Measurements from ENCODE around the gene MYL6B. TPM values are rescaled to one million over a fixed set of nuclear protein-coding genes. Genes with fewer than 3 reads are reported as not detected.

MYL6B gene
- total RNA-seq, 1 donor from 2014 or later, result 131 TPM

DNA sequence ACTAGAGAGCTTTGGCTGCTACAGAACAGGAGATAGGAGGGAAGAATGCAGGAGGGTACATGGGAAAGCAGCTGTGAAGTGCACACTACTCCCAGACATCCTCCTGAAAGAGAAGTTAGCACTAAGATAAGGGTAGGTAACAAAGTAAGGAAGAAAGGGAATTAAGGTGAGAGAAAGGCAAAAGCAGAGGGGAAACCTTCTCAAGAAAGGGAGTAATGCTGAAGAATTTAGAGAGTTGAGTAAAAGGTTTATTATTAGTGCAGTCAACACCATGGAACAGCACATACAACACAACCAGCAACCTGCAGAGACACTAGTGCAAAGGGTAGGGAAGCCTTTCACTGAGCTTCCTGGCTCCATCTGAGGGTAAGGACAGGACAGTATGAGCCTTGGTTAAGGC is 51.9 kb downstream of the MYL6B start:
- H2AFZ ChIP-seq (replicated peaks), result no peak overlapping the region
- no peaks in the 10 kb centered on the region for H3K79me2 ChIP-seq (ENCODE audit: low read depth)
- H3K9me3 ChIP-seq (ENCODE audit: low read depth), result no peaks in the 10 kb centered on the region
- Mint-ChIP-seq H3K27ac (no peak overlapping the region), H3K9me3 (no peaks in the 10 kb centered on the region), H3K36me3 (peaks cover 16% of the 10 kb centered on the region), H3K4me1 (no peaks in the 10 kb centered on the region), H3K27me3 (ENCODE audit: insufficient read depth, low read depth) (no peaks in the 10 kb centered on the region), H3K4me3 (no peak overlapping the region)
- H4K20me1 ChIP-seq (ENCODE audit: low read depth), result no peaks in the 10 kb centered on the region
- TF ChIP-seq EZH2 (IDR thresholded peaks at IDR 0.05) (no peak), EZH2phosphoT487 (IDR thresholded peaks at IDR 0.05) (no peak)
- TF ChIP-seq, protein P1, sequence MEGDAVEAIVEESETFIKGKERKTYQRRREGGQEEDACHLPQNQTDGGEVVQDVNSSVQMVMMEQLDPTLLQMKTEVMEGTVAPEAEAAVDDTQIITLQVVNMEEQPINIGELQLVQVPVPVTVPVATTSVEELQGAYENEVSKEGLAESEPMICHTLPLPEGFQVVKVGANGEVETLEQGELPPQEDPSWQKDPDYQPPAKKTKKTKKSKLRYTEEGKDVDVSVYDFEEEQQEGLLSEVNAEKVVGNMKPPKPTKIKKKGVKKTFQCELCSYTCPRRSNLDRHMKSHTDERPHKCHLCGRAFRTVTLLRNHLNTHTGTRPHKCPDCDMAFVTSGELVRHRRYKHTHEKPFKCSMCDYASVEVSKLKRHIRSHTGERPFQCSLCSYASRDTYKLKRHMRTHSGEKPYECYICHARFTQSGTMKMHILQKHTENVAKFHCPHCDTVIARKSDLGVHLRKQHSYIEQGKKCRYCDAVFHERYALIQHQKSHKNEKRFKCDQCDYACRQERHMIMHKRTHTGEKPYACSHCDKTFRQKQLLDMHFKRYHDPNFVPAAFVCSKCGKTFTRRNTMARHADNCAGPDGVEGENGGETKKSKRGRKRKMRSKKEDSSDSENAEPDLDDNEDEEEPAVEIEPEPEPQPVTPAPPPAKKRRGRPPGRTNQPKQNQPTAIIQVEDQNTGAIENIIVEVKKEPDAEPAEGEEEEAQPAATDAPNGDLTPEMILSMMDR (IDR thresholded peaks at IDR 0.05), result no peak
- no peak for DNase-seq (ENCODE audit: low spot score)
- H3K4me3 ChIP-seq, result no peak overlapping the region
- H3F3A ChIP-seq (ENCODE audit: low read depth), result peaks cover 34% of the 10 kb centered on the region
- H3K4me2 ChIP-seq, result no peak overlapping the region
- H3K36me3 ChIP-seq, result no peaks in the 10 kb centered on the region
- H3K4me1 ChIP-seq, result no peaks in the 10 kb centered on the region
- no peaks in the 10 kb centered on the region for H3K27me3 ChIP-seq
- no peak overlapping the region for H3K9ac ChIP-seq
- H3K27ac ChIP-seq, result no peak overlapping the region

DNA sequence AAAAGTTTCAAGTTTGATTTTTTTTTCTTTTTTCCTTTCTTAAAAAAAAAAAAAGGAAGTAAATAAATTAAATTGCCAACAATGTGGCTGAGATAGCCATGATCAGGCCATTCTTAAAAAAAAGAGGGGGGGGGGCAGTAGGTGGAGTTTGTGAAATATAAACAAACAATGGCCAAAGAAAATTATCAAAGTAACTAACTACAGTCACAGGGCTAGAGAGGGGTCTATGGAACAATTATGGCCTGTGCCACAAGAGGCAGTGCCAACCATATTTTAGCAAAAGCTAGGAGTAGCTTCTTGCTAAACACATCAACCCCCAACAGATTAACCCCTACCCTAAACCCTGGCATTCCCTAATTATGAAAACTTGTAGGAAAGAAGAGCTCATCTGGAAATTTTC is 53.1 kb downstream of the MYL6B start:
- H3K9ac ChIP-seq, result no peak overlapping the region
- peaks cover 24% of the 10 kb centered on the region for H3K36me3 Mint-ChIP-seq
- DNase-seq (ENCODE audit: low spot score), result no peak
- H3K36me3 ChIP-seq, result peaks cover 4% of the 10 kb centered on the region
- H3K27me3 ChIP-seq, result no peaks in the 10 kb centered on the region
- no peaks in the 10 kb centered on the region for H3K9me3 Mint-ChIP-seq
- H3K4me2 ChIP-seq, result no peak overlapping the region
- no peaks in the 10 kb centered on the region for H4K20me1 ChIP-seq (ENCODE audit: low read depth)
- H3K27me3 Mint-ChIP-seq (ENCODE audit: insufficient read depth, low read depth), result no peaks in the 10 kb centered on the region
- no peak overlapping the region for H3K27ac Mint-ChIP-seq
- no peaks in the 10 kb centered on the region for H3K4me1 Mint-ChIP-seq
- H3K4me3 ChIP-seq, result no peak overlapping the region
- no peak overlapping the region for H3K4me3 Mint-ChIP-seq
- H3K79me2 ChIP-seq (ENCODE audit: low read depth), result no peaks in the 10 kb centered on the region
- no peaks in the 10 kb centered on the region for H3K4me1 ChIP-seq
- TF ChIP-seq EZH2phosphoT487 (IDR thresholded peaks at IDR 0.05), result no peak
- no peak for TF ChIP-seq EZH2 (IDR thresholded peaks at IDR 0.05)
- TF ChIP-seq, protein P1 (IDR thresholded peaks at IDR 0.05), result no peak
- H3K27ac ChIP-seq, result no peak overlapping the region
- H3K9me3 ChIP-seq (ENCODE audit: low read depth), result no peaks in the 10 kb centered on the region
- peaks cover 34% of the 10 kb centered on the region for H3F3A ChIP-seq (ENCODE audit: low read depth)
- no peak overlapping the region for H2AFZ ChIP-seq (replicated peaks)

DNA sequence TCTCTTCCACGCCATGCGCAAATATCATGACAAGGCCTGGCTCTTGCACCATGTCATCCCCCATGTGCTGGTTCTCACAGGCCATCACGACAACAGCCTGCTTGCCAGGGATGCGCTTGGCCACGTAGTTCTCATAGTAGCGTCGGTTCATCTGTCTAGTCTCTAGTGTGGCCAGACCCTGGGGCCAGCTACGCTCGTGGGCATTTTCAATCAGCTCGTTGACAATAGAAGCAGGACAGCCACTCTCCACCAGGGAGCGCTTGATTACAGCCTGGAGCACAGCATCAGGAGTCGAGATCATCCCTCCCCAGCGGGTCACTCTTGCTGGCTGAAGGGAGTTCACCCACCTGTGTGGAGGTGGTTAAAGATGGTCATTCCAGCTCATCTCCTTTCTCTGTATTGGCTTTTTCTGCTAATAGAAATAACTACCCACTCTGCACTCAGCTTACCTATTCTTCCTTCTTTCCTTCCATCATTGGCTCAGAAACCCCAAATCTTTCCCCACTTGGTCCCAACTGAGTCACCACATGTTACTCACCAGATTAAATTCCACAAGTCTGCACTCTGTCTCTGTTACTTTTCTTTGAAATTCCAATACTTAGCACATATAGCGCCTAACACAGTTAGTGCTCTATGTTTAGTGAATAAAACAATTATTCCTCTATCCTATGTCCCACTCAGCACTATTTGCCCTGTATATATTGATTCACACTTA is 54.2 kb downstream of the MYL6B start:
- no peaks in the 10 kb centered on the region for H3K79me2 ChIP-seq (ENCODE audit: low read depth)
- Mint-ChIP-seq H3K4me3 (peak overlapping the region; percentile 41), H3K27me3 (ENCODE audit: insufficient read depth, low read depth) (no peaks in the 10 kb centered on the region), H3K27ac (no peak overlapping the region), H3K36me3 (peaks cover 30% of the 10 kb centered on the region), H3K4me1 (no peaks in the 10 kb centered on the region), H3K9me3 (no peaks in the 10 kb centered on the region)
- H4K20me1 ChIP-seq (ENCODE audit: low read depth), result no peaks in the 10 kb centered on the region
- no peak overlapping the region for H3K4me3 ChIP-seq
- no peaks in the 10 kb centered on the region for H3K27me3 ChIP-seq
- peaks cover 34% of the 10 kb centered on the region for H3F3A ChIP-seq (ENCODE audit: low read depth)
- peak; percentile 69 for DNase-seq (ENCODE audit: low spot score)
- no peaks in the 10 kb centered on the region for H3K4me1 ChIP-seq
- H3K4me2 ChIP-seq, result no peak overlapping the region
- H3K27ac ChIP-seq, result no peak overlapping the region
- no peak overlapping the region for H3K9ac ChIP-seq
- peaks cover 4% of the 10 kb centered on the region for H3K36me3 ChIP-seq
- no peaks in the 10 kb centered on the region for H3K9me3 ChIP-seq (ENCODE audit: low read depth)
- TF ChIP-seq, protein P1 (IDR thresholded peaks at IDR 0.05), result peak; percentile 66
- TF ChIP-seq EZH2phosphoT487 (IDR thresholded peaks at IDR 0.05) (no peak), EZH2 (IDR thresholded peaks at IDR 0.05) (no peak)
- no peak overlapping the region for H2AFZ ChIP-seq (replicated peaks)

Other genes starting within 250 kb of the MYL6B start
- gene PYM1, start 224.7 kb upstream of the MYL6B start, total RNA-seq (ENCODE audit: low replicate concordance), result 44.6 and 72.5 TPM in 2 replicates
- 24.1 and 27.0 TPM in 2 replicates for gene DGKA, start 221.4 kb upstream of the MYL6B start, total RNA-seq (ENCODE audit: low replicate concordance)
- gene PMEL, start 186.5 kb upstream of the MYL6B start, total RNA-seq (ENCODE audit: low replicate concordance), result 207 and 301 TPM in 2 replicates
- 46.5 and 52.2 TPM in 2 replicates for gene CDK2, start 185.8 kb upstream of the MYL6B start, total RNA-seq (ENCODE audit: low replicate concordance)
- gene RAB5B, start 178.5 kb upstream of the MYL6B start, total RNA-seq (ENCODE audit: low replicate concordance), result 62.9 and 64.5 TPM in 2 replicates
- gene SUOX, start 155.3 kb upstream of the MYL6B start, total RNA-seq (ENCODE audit: low replicate concordance), result 17.5 and 35.5 TPM in 2 replicates
- 2.1 and 4.4 TPM in 2 replicates for gene IKZF4, start 131.5 kb upstream of the MYL6B start, total RNA-seq (ENCODE audit: low replicate concordance)
- 721 and 819 TPM in 2 replicates for gene RPS26, start 110.7 kb upstream of the MYL6B start, total RNA-seq (ENCODE audit: low replicate concordance)
- gene ERBB3, start 72.4 kb upstream of the MYL6B start, total RNA-seq (ENCODE audit: low replicate concordance), result 6.3 and 8.8 TPM in 2 replicates
- 168 and 242 TPM in 2 replicates for gene PA2G4, start 48.0 kb upstream of the MYL6B start, total RNA-seq (ENCODE audit: low replicate concordance)
- gene RPL41, start 36.0 kb upstream of the MYL6B start, total RNA-seq (ENCODE audit: low replicate concordance), result 3,372 and 3,805 TPM in 2 replicates
- 10.3 and 10.8 TPM in 2 replicates for gene ZC3H10, start 34.3 kb upstream of the MYL6B start, total RNA-seq (ENCODE audit: low replicate concordance)
- 75.3 and 146 TPM in 2 replicates for gene ESYT1, start 24.3 kb upstream of the MYL6B start, total RNA-seq (ENCODE audit: low replicate concordance)
- gene MYL6, start 5.8 kb downstream of the MYL6B start, total RNA-seq (ENCODE audit: low replicate concordance), result 1,139 and 1,233 TPM in 2 replicates
- 92.3 and 103 TPM in 2 replicates for gene SMARCC2, start 36.9 kb downstream of the MYL6B start, total RNA-seq (ENCODE audit: low replicate concordance)
- 52.1 and 68.9 TPM in 2 replicates for gene RNF41, start 69.3 kb downstream of the MYL6B start, total RNA-seq (ENCODE audit: low replicate concordance)
- 27.9 and 40.9 TPM in 2 replicates for gene NABP2, start 71.8 kb downstream of the MYL6B start, total RNA-seq (ENCODE audit: low replicate concordance)
- gene SLC39A5, start 77.5 kb downstream of the MYL6B start, total RNA-seq (ENCODE audit: low replicate concordance), result 0.54 and 1.5 TPM in 2 replicates
- 9.1 and 18.1 TPM in 2 replicates for gene ANKRD52, start 105.8 kb downstream of the MYL6B start, total RNA-seq (ENCODE audit: low replicate concordance)
- gene COQ10A, start 114.4 kb downstream of the MYL6B start, total RNA-seq (ENCODE audit: low replicate concordance), result 32.1 and 41.8 TPM in 2 replicates
- 91.1 and 133 TPM in 2 replicates for gene CS, start 147.7 kb downstream of the MYL6B start, total RNA-seq (ENCODE audit: low replicate concordance)
- 107 and 128 TPM in 2 replicates for gene CNPY2, start 163.4 kb downstream of the MYL6B start, total RNA-seq (ENCODE audit: low replicate concordance)
- 61.9 and 116 TPM in 2 replicates for gene PAN2, start 181.4 kb downstream of the MYL6B start, total RNA-seq (ENCODE audit: low replicate concordance)
- 0.31 and 1.5 TPM in 2 replicates for gene IL23A, start 186.3 kb downstream of the MYL6B start, total RNA-seq (ENCODE audit: low replicate concordance)
- gene STAT2, start 207.5 kb downstream of the MYL6B start, total RNA-seq (ENCODE audit: low replicate concordance), result 86.4 and 105 TPM in 2 replicates
- not detected in 2 replicates for gene APOF, start 210.3 kb downstream of the MYL6B start, total RNA-seq (ENCODE audit: low replicate concordance)